B cell (primary cell): ENCODE measurements around the gene SIPA1L3.

ENCODE experiments used
- CTCF ChIP-seq: fragments of 200-600 bp; IDR thresholded peaks from one replicate; pipeline ENCODE4 v1.8.0; 2022; ENCODE audit warnings: antibody characterized with exemption, mild to moderate bottlenecking
- EZH2 ChIP-seq: IDR thresholded peaks from 2 replicates; pipeline ENCODE4 v1.6.1; 2012; ENCODE audit warnings: borderline replicate concordance, low read depth, mild to moderate bottlenecking, moderate library complexity, low read length; ENCODE audit not compliant: insufficient read depth, poor library complexity, severe bottlenecking

GRCh38 chr19:38024992-38025908, 118.2 kb downstream of the SIPA1L3 start:
- TF ChIP-seq CTCF (no peak), EZH2 (no peak)
